Cardiac muscle cell (in vitro differentiated cells and primary cell): ENCODE measurements around the gene GPR65. TPM values are rescaled to one million over a fixed set of nuclear protein-coding genes. Genes with fewer than 3 reads are reported as not detected.

Experiments
- DNase-seq, 2 donors: peaks; one replicate each; pipeline versions ENCODE4 v3.0.0 to v3.0.0-alpha.2; 2010 to 2017; ENCODE audit warnings: low read depth in 1 of 2, low spot score in 1 of 2
- H3K27ac ChIP-seq: fragments of 200-600 bp; sonication (generic); 2 replicates; pipeline ENCODE4 v1.5.1; 2016
- H3K27me3 ChIP-seq: fragments of 200-600 bp; sonication (generic); 2 replicates; pipeline ENCODE4 v1.6.0; 2016; ENCODE audit warnings: control low read depth
- H3K36me3 ChIP-seq: fragments of 200-600 bp; sonication (generic); 2 replicates; pipeline ENCODE4 v1.5.1; 2016; ENCODE audit warnings: control low read depth
- H3K4me1 ChIP-seq: fragments of 200-600 bp; sonication (generic); 2 replicates; pipeline ENCODE4 v1.8.1; 2017; ENCODE audit warnings: low read depth, mild to moderate bottlenecking, mixed run types
- H3K4me3 ChIP-seq: fragments of 200-600 bp; sonication (generic); 2 replicates; pipeline ENCODE4 v1.5.1; 2016; ENCODE audit warnings: mild to moderate bottlenecking
- H3K9me3 ChIP-seq: fragments of 200-600 bp; sonication (generic); 2 replicates; pipeline ENCODE4 v1.5.1; 2017; ENCODE audit warnings: low read depth, mild to moderate bottlenecking, control low read depth
- polyA plus RNA-seq: library from polyadenylated mRNA; unstranded; fragments of >200 nt; fragmentation: Nextera tagmentation; extraction: Ambion mirVana; gene quantifications from 2 replicates; pipeline ENCODE4 v1.2.1, GENCODE V29; 2016
- total RNA-seq: library from RNA; depleted of rRNA; stranded (reverse); fragments of >200 nt; gene quantifications from 2 replicates; pipeline ENCODE4 v1.2.3, GENCODE V29; 2016
- TF ChIP-seq, protein P1 (sequence below): IDR thresholded peaks from 2 replicates; pipeline ENCODE4 v1.5.1; 2012; ENCODE audit warnings: low read depth, mild to moderate bottlenecking, low read length

Gene GPR65
- total and polyA plus RNA-seq, 2 experiments from 2014 or later = not detected

DNA sequence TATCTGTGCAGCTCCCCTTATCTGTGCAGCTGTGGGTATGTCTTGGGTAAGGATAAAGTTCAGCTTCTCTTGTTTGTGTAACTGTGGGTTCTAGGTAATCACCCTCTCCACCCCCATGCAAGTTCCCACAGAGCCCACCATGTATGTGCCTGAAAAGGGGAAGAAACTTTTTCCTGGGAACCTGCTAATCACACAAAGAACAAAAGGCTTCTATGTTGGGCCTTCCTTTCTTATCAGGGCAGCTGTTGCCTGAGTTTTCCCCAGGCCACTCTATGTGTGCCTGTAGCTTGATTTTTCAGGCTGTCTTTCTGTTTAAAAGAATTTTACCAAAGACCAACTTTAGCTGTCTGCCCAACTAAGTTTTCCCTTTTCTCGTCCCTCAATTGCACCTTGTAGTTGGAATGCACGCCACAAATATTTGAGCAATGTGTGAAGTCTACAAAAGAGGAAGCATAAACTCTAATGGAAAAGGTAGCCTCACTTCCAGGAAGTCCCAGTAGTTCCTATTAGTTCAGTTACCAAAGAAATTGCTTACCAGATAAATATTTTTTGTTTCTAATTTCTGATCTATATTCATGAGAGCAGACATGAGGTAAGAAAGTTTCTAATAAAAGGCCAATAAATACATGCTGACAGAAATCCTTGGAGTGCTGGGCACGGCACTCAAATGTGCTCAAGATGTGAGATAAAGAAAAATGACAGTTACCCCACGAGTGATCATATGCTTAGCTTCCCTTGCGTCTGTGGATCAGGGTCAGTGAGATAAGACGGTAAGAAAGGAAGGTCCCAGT lies 9.2 kb upstream of the GPR65 start:
- H3K4me3 ChIP-seq = no peak overlapping the region
- H3K4me1 ChIP-seq = peaks cover 36% of the 10 kb centered on the region
- no peaks in the 10 kb centered on the region for H3K36me3 ChIP-seq
- H3K27ac ChIP-seq = peak overlapping the region; percentile 96
- TF ChIP-seq, protein P1, sequence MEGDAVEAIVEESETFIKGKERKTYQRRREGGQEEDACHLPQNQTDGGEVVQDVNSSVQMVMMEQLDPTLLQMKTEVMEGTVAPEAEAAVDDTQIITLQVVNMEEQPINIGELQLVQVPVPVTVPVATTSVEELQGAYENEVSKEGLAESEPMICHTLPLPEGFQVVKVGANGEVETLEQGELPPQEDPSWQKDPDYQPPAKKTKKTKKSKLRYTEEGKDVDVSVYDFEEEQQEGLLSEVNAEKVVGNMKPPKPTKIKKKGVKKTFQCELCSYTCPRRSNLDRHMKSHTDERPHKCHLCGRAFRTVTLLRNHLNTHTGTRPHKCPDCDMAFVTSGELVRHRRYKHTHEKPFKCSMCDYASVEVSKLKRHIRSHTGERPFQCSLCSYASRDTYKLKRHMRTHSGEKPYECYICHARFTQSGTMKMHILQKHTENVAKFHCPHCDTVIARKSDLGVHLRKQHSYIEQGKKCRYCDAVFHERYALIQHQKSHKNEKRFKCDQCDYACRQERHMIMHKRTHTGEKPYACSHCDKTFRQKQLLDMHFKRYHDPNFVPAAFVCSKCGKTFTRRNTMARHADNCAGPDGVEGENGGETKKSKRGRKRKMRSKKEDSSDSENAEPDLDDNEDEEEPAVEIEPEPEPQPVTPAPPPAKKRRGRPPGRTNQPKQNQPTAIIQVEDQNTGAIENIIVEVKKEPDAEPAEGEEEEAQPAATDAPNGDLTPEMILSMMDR = no peak
- no peaks in the 10 kb centered on the region for H3K9me3 ChIP-seq
- no peaks in the 10 kb centered on the region for H3K27me3 ChIP-seq
- peak; percentile 36 to 38 for DNase-seq

DNA sequence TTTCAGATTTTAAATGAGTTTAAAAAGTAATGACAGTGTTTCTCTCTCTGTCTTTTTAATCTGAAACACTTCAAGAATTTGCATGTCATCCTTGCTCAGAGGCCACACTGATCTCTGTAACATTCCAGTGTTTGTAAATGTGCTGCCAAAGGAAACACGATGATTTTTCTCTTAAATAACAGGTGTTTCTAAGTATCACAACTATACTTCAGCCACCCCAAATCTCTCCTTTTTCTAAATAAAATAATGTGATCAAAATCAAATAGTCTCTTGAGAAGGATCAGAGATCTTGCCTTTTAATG lies 8.7 kb upstream of the GPR65 start:
- Histone ChIP-seq H3K27me3 (no peaks in the 10 kb centered on the region), H3K27ac (peak overlapping the region; percentile 96), H3K36me3 (no peaks in the 10 kb centered on the region), H3K9me3 (no peaks in the 10 kb centered on the region), H3K4me3 (no peak overlapping the region), H3K4me1 (peaks cover 36% of the 10 kb centered on the region)
- DNase-seq = no peak
- TF ChIP-seq, protein P1 = no peak

DNA sequence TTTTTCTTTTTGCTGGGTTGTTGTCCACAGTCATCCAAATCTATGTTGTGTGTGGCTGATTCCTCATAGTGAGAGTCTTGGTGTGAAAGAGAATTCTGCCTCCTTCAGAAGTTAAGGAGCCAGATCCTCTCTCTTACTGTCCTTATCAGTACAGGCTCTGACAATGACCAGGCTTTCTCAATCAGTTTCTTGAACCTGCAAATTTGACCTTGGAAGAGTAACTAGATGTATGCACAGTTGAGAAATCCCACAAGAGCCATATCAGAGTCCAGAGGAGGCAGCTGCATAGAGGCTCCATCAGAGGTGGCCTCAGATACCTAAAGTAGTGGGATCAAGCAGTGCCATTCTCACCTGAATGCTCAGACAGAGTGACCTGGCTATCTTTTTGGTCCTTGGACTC lies 6.5 kb upstream of the GPR65 start:
- peaks cover 33% of the 10 kb centered on the region for H3K4me1 ChIP-seq
- no peak overlapping the region for H3K27ac ChIP-seq
- no peaks in the 10 kb centered on the region for H3K27me3 ChIP-seq
- DNase-seq = no peak
- no peaks in the 10 kb centered on the region for H3K9me3 ChIP-seq
- TF ChIP-seq, protein P1 = no peak
- no peak overlapping the region for H3K4me3 ChIP-seq
- H3K36me3 ChIP-seq = no peaks in the 10 kb centered on the region

DNA sequence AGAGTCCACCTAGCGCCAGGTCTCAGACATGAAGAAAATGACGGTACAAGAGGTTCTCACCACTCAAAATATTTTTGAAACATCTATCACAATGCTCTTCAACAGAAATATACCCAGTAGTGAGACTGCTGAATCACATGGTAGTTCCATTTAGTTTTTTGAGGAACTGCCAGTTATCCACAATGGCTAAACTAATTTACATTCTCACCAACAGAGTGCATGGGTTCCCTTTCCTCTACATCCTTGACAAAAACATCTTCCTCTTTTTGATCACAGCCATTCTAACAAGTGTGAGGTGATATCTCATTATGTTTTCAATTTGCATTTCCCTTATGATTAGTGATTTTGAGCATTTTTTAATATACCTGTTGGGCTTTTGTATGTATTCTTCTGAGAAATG lies 5.7 kb upstream of the GPR65 start:
- no peak overlapping the region for H3K4me3 ChIP-seq
- DNase-seq = no peak
- H3K4me1 ChIP-seq = peaks cover 31% of the 10 kb centered on the region
- no peaks in the 10 kb centered on the region for H3K9me3 ChIP-seq
- TF ChIP-seq, protein P1 = no peak
- H3K27me3 ChIP-seq = no peaks in the 10 kb centered on the region
- no peaks in the 10 kb centered on the region for H3K36me3 ChIP-seq
- no peak overlapping the region for H3K27ac ChIP-seq

DNA sequence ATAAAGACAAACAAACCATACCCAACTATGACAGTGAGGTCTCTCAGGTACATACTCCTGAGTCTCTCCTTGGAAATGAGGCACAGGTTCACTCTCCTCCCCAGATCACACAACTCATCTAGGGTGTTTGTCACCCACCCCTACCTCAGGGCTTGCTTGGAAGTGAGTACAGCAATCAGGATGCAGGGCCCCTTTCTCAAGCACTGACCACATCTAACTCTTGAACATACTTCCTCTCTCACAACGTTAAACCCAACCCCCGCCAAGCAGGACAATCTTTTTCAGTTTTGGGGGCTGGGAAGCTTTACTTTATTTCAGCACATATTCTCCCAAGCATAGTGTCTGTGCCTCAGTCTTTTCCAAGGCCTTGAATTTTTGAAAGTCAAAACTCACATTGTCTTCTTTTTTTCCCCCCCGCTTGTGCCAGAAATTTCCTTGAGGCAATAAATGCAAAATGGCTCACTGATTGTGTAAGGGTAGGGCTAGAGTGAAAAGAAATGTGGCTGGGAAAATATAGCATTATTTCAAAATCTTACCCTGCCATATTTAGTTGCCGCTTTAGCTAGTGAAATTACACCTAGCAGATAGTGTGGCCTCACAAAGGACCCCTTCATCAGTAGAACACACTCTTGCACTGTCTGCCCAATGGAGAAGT lies 2.4 kb upstream of the GPR65 start:
- H3K4me3 ChIP-seq = no peak overlapping the region
- DNase-seq = no peak
- H3K27ac ChIP-seq = no peak overlapping the region
- H3K9me3 ChIP-seq = no peaks in the 10 kb centered on the region
- no peaks in the 10 kb centered on the region for H3K27me3 ChIP-seq
- TF ChIP-seq, protein P1 = no peak
- H3K36me3 ChIP-seq = no peaks in the 10 kb centered on the region
- H3K4me1 ChIP-seq = peaks cover 7% of the 10 kb centered on the region
